ENCODE data around the gene YAE1.
A peak's percentile ranks its signal among the peaks of the same experiment; 100 is the strongest.
"Not testable (repeated sequence)": the region's sequence is repeated elsewhere in the genome, so short reads cannot be mapped to it uniquely, and the experiment has no call there.

YAE1 gene, protein sequence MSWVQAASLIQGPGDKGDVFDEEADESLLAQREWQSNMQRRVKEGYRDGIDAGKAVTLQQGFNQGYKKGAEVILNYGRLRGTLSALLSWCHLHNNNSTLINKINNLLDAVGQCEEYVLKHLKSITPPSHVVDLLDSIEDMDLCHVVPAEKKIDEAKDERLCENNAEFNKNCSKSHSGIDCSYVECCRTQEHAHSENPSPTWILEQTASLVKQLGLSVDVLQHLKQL

DNA sequence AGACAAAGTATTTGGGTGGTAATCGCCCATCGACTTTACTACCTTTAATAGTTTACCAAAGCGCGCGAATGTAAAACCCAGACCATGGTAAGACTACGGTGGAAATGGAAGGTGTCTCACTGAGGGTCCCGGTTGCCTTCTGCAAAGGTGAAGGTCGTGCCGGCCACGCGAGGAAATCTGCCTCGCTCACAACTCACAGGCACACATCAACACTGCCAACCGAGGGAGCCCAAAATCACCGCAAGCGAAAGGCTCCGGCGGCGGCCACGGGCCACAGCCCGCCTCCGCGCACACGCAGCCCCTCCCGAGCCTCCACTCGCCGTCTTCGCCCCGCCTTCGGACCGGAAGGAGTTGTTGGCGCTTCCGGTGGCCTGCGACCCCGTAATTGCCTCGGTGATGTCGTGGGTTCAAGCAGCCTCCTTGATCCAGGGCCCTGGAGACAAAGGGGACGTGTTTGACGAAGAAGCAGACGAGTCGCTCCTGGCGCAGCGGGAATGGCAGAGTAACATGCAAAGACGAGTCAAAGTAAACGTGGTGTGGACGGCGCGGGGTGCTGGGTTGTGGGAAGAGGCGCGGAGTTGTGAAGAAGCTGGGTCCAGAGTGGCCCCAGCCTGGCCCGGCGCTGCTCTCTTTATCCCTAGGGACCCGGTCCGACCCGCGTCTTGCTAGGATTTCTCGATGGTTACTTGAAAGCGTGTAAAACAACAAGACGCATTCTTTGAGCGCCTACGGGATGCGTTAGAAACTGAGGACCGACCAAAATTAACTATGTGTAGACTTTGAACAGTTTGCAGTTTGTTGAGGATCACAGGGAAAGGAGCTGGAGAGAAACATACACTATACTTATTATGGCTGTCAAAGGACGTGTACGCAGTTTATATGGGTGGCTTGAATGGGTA, at the start of gene YAE1:
YAE1 (plus strand) TSS at position 382 of the 899 bp plus-strand sequence; CDS start at position 397, 15 bp downstream.
- peak; percentile 87 for DNase-seq (ENCODE audit: low spot score)

DNA sequence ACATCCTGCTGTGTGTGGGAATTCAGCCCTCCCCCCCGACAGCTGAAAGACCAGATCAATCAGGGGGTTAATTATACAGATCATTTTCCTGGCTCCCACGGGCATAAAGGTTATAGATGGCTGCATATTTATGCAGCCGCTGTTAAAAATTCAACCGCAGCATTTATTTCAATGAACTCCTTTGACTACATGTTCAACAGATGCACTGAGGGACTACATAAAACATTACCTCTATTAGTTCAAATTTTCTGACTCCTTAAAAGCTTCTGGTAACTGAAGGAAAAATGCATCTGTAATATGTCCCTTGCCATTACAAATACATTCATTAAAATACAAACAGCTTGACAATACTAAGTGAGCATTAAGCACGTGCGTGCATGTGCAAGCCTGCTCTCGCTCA, 49.7 kb upstream of the YAE1 start:
- DNase-seq (ENCODE audit: low spot score) = no peak

DNA sequence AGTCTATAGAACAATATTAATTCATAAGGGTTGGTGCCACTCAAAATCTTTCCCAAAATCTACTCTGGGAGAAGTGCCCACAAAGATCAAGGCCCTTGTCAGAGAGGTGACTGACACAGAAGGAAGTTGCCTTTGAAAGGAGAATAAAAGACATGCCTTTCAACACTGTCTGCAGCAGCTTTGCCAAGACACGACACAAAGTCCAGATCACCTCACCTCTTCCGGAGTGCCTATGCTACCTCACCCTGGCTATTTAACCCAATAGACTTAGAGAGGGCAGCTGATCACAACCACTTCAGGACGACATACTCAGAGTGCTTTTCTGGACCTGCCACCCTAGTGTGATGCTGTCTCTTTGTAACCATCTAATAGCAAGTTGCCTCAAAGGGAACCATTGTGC, 49.0 kb upstream of the YAE1 start:
- no peak for DNase-seq (ENCODE audit: low spot score)

DNA sequence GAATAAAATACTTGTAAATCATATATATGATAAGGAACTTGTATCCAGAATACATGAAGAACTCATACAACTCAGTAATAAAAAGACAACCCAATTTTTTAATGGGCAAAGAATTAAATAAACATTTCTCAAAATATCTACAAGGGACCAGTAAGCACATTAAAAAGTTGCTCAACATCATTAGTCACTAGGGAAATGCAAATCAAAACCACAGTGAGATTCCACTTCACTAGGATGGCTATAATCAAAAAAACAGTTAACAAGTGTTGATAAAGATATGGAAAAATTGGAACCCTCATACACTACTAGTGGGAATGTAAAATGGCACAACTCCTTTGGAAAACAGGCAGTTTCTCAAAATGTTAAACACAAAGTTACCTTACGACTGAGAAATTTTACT, 40.3 kb upstream of the YAE1 start:
- no peak for DNase-seq (ENCODE audit: low spot score)

DNA sequence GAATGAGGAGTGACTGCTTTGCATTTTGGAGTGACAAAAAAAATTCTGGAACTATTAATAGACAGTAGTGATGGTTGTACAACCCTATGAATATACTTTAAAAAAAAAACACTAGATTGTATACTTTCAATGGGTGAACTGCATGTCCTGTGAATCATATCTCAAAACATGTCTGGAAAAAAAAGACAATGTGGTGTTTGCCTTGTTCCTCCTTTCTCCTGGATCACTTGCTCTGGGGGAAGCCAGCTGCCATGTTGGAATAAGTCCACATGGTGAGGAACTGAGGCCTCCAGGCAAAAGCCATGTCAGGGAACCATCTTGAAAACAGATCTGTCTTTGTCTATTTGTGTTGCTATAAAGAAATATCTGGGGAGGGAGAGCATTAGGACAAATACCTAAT, 39.5 kb upstream of the YAE1 start:
- DNase-seq (ENCODE audit: low spot score) = no peak

DNA sequence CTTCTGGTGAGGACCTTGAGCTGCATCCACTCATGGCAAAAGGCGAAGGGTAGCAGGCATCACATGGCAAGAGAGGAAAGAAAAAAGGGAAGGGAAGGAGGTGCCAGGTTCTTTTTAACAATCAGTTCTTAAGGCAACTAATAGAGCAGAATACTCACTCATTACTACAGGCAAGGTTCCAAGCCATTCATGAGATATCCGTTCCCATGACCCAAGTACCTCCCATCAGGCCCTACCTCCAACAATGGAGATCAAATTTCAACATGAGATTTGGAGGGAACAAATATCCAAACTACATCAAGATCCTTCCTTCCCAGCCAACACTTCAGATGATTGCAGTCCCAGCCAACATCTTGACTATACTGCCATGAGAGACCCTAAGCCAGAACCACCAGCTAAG, 38.9 kb upstream of the YAE1 start:
- no peak for DNase-seq (ENCODE audit: low spot score)

DNA sequence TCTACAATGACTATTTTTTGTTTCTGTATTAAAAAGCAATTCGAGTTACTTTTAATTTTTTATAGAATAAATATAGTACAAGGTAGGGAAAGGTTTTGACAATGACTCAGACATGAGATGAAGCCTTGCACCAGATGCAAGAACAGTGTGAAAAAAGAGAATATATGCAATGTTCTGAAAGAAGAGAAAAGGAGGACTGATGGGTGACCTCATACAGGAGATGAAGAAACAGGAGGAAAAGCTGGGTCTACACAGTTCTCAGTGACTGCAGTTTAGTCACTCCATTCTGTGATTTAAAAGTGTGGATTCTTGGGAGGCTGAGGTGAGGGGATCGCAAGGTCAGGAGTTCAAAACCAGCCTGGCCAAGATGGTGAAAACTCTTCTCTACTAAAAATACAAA, 38.3 kb upstream of the YAE1 start:
- no peak for DNase-seq (ENCODE audit: low spot score)

DNA sequence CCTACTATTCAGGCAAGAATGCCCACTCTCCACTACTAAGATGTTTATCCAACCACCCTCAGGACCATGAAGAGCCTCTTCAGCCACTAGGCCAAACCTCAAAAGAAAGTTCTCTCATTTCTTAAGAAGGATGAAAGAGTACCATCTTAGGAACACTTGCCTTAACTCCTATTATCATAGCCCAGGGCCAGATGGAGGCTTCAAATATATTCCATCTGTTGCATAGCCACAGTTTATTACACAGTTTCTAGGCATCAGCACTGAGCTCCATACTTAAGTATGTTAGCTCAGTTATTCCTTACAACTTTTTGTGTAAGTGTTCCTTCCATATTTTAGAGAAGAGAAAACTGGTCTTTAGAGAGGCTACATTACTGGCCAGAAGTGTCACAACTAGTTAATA, 37.4 kb upstream of the YAE1 start:
- DNase-seq (ENCODE audit: low spot score) = no peak

DNA sequence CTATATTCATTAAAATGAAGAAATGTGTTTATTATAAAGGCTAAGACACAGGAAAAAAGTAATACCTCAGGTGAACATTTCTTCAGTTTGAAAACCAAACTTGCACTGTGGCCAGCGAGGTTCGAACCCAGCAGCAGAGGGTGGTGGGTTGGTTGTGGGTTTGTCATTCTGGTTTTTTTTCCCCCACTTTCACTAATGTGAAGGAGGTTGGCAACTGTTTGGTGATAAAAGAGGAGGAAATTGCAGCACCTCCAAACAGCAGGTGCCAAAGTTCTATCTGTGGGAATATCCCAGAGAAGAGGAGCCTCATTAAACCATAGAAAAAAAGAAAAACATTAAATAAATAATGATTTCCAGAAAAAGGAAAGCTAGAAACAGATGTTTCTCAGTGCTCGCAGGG, 36.6 kb upstream of the YAE1 start:
- DNase-seq (ENCODE audit: low spot score) = no peak

DNA sequence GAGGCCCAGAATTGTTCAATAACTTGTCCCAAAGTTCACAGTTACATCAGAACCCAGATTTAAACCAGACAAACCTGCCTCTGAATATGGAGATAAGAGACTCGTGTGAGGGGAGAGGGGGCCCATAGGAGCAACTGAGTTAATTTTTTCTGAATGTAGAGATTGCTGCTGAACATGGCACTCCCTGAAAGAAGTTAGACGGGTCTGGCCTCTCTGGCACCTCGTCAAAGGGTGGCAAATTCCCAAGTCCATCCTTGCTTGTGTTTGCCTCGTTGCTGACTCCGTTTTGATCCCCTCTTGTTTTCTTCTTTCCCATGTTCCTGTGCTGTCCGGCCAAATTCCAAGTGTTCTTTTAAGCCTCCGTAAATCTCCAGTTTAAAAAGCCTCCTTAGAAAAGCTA, 35.2 kb upstream of the YAE1 start:
- DNase-seq (ENCODE audit: low spot score) = no peak

DNA sequence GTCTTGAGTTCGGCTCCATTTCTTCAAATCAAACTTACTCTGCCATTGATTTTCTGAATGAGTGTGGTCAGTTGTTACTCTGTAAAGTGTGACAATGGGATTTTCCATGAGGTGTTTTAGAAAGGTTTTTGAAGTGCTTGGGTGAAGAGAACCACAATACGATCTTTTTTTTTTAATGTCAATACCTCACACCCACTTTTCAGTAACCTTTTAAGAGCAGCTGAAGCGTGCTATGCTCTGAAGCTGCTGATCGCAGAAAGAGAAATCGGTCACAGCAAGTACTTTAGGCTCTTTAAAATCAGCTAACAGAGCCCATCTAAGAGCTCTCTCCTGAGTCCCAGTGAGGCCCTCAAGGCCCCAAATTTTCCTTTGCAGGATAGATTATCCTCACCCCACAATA, 34.4 kb upstream of the YAE1 start:
- no peak for DNase-seq (ENCODE audit: low spot score)

DNA sequence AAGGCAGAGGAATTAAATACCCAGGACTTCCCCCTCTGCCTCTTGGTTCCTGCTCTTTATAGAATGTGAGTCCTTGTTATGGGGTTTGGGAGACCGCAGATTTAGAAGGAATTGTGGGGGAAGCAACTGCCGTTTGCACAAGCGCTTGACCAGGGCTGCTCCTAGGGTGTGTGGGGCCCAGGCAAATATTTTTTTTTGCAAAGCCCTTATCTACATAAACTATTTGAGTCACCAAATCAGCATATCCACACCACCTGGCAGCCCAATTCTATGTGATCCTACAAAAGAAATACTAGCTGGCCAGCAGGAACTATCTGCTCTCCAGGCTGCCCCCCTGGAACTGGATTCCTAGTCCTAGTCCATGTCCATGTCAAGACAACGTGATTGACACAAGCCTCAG, 33.4 kb upstream of the YAE1 start:
- DNase-seq (ENCODE audit: low spot score) = no peak

DNA sequence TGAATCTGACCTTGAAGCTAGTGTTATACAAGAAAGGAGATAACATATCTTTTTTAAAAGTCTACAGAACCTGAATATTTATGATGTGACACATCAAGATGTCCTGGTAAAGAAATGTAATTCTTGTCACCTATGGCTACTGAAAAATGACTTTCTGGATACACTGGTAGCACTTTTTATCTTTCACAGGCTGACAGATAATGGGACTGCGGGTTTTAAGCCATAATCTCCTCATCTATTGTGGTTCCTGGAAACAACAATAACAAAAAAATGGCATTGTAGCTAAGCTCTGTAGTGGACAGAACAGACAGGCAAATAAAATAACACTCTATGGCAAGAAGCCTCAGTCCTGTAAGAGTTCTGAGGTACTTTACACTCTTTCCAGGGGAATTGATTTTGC, 31.6 kb upstream of the YAE1 start:
- no peak for DNase-seq (ENCODE audit: low spot score)

DNA sequence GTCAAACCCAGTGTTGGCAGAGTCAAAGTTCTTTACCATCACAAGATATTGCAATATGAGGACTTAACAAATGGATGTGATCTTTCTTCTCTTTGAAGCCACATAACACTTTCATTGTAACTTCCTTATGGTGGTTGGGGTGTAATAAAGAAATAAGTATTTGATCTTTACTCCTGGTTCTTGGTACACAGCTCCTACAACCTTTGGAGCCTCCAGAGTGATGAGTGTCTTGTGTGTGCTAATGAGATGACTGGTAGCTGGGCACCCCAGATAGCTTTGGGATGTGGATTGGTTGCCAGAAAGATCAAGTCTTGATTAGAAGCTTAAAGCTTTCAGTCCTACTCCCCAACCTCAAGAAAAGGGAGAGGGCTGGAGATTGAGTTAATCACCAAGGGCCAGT, 31.1 kb upstream of the YAE1 start:
- no peak for DNase-seq (ENCODE audit: low spot score)

DNA sequence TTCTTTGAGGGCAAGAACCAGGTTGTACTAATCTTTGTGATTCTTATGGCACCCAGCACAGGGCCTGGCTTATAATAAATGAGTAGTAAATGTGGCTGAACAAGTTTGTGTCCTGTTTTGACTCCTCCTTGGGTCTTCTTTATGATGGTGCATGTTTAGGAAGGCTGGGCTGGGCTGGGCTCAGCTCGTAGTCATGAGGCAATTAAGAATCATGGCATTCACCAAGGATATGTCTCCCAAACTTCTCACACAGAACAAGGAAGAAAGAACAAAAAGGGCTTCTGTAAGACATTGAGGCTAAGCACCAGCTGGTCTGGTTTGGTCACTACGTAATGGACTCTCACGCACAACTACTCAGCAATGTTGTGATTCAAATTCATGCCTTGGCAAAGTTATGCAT, 30.5 kb upstream of the YAE1 start:
- no peak for DNase-seq (ENCODE audit: low spot score)

DNA sequence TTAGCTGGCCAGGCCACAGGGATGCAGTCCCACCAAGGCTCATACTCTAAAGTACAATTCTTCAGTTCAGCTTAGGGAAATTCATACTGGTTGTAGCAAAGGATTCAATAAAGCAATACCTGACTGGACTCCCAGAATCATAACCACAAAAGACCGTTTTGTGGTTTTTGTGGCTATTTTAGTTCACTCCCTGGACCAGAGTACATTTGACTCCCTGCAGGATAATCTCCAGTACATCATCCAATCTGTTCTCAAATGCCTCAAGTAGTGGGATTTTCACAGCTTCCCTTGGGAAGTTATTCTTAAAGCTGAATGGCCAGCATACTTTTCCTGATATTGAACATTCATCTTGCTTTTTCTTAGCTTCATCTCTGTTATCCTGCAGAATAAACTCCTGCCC, 29.3 kb upstream of the YAE1 start:
- DNase-seq (ENCODE audit: low spot score) = no peak

DNA sequence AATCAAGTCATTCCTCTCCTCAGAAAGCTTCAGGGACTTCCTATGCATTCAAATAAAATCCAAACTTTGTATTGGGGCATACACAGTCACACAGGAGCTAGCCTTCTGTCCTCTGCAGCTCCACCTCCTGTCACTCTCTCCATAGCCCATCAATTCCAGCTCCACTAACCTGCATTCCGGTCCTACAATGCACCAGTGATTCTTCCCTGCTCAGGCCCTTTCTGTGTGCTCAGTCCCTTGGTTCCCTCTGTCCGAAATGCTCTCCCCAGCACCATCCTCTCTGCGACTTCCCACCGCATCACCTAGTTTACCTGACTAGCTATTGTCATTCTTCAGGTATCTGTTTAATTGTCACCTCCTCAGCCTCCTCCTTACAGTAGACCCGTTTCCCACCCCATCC, 26.4 kb upstream of the YAE1 start:
- no peak for DNase-seq (ENCODE audit: low spot score)

DNA sequence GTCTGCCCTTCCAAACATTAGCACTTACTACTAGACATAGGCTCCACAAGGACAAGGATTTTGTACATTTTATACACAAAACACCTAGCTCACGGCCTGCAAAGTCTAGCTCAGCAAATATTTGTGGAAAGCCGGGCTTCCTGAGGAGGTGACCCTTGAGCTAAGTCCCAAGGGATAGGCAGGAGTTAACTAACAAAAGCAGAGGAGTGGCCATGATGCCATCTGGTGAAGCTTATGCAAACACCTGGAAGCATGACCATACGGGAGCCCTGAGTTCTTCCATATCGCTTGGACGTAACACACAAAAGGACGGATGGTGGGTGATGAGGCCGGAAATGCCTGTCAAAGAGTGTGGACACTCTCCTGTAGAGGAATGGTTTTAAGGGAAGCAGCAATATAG, 25.9 kb upstream of the YAE1 start:
- DNase-seq (ENCODE audit: low spot score) = no peak

DNA sequence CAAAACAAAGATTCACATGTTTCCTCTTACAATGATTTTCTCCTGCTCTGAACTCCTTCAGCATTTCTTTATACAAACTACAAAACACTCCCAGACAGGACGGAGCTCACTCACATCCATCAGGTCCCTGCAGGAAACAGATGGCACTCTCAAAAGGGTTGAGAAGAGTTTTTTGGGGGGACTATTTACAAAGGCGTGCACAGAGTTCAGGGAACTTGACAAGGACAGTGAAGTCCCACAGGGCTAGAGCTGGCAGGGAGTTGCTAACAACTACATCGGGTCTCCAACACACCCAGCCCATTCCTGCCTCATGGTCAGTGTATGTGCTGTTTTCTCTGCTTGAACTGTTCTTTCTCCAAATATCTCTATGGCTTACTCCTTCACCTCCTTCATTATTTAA, 24.7 kb upstream of the YAE1 start:
- no peak for DNase-seq (ENCODE audit: low spot score)

DNA sequence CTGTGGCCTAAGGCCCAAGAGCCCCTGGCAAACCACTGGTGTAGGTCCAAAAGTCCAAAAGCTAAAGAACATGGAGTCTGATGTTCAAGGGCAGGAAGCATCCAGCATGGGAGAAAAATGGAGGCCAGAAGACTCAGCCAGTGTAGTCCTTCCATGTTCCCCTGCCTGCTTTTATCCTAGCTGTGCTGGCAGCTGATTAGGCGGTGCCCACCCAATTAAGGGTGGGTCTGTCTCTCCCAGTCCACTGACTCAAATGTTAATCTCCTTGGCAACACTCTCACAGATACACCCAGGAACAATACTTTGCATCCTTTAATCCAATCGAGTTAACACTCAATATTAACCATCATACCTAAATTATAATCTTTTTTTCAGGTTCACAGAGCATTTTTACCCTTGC, 21.4 kb upstream of the YAE1 start:
- DNase-seq (ENCODE audit: low spot score) = not testable (repeated sequence)

DNA sequence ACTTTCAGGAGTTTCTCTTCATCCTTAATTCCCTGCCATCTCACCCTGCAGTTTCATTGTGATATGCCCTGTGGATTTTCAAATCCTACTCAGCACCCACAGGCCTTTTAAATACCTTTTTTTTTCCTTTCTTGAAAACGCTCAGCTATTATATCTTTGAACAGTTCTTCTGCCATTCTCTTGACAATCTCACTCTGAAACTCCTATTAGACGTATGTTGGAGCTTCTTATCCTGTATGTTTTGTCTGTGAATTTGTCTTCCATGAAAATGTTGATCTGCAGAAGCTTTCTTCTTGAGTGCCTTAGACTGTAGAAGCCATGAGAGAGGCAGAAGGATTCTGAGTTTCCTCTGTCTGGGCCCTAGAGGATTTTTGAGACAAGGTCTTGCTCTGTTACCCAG, 18.9 kb upstream of the YAE1 start:
- DNase-seq (ENCODE audit: low spot score) = no peak

DNA sequence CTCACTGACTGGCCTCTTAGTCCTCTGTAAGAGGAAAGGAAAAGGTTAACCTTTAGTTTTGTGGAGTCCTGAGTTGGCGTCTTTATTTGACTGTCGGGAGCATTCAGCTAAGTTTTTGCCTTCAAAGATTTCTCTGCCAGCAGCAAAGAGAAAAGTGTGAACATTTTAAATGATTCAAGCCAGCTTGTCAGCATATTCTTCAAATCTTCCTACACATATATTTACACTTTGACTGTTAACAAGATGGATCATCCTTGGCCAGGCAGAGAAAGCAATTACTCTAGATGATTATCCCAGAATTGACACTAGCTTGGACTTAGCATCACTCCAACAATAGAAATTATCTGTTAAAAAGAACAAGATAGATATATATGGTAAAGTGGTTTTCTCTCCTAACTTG, 15.8 kb upstream of the YAE1 start:
- DNase-seq (ENCODE audit: low spot score) = no peak

DNA sequence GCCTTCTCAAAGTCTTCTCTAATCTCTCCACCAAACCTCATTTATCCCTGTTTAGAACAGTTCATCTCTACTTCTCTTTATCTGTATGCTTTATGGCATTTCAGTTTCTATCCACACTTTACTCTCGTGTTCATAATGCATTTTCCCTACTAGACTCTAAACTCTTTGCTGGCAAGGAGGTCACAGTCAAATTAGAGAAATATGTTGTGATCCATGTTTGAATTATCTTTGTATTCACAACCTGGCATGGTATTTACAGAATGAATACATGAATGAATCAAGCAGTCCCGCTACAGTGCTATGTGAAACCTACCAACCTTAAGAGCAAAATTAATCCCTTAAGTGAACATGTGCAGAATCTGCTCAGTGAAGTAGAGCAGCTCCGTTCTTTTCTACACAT, 12.8 kb upstream of the YAE1 start:
- DNase-seq (ENCODE audit: low spot score) = no peak
